Measurements from ENCODE around the gene CELF3. TPM values are rescaled to one million over a fixed set of nuclear protein-coding genes. Genes with fewer than 3 reads are reported as not detected.

Gene CELF3
- polyA plus RNA-seq, 1 experiment = not detected

- Histone ChIP-seq H3K27me3 (ENCODE audit: control insufficient read depth, insufficient read depth, low read length) (peaks cover 42% of the 10 kb centered on the region), H3K4me3 (ENCODE audit: low read depth, low read length) (peak overlapping the region; percentile 33; the same call in 1 of the 2 replicates), H3K36me3 (ENCODE audit: control insufficient read depth, insufficient read depth, low read length) (no peaks in the 10 kb centered on the region)
- TF ChIP-seq, protein P1, sequence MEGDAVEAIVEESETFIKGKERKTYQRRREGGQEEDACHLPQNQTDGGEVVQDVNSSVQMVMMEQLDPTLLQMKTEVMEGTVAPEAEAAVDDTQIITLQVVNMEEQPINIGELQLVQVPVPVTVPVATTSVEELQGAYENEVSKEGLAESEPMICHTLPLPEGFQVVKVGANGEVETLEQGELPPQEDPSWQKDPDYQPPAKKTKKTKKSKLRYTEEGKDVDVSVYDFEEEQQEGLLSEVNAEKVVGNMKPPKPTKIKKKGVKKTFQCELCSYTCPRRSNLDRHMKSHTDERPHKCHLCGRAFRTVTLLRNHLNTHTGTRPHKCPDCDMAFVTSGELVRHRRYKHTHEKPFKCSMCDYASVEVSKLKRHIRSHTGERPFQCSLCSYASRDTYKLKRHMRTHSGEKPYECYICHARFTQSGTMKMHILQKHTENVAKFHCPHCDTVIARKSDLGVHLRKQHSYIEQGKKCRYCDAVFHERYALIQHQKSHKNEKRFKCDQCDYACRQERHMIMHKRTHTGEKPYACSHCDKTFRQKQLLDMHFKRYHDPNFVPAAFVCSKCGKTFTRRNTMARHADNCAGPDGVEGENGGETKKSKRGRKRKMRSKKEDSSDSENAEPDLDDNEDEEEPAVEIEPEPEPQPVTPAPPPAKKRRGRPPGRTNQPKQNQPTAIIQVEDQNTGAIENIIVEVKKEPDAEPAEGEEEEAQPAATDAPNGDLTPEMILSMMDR (IDR thresholded peaks at IDR 0.05; ENCODE audit: insufficient read depth, low read depth, low read length) = no peak
- CTCF ChIA-PET = interaction anchor here (1.2 to 1.4 kb wide), 3 partner anchors 14 to 127 kb away, joined by 3 to 7 read pairs (median 7); no protein-coding TSS in a partner anchor
- POLR2A ChIA-PET = no interaction called here
- no peak for DNase-seq (ENCODE audit: low read depth)
Observed at GRCh38 chr1:151720554-151720953, 4.0 kb upstream of the CELF3 start.

DNA sequence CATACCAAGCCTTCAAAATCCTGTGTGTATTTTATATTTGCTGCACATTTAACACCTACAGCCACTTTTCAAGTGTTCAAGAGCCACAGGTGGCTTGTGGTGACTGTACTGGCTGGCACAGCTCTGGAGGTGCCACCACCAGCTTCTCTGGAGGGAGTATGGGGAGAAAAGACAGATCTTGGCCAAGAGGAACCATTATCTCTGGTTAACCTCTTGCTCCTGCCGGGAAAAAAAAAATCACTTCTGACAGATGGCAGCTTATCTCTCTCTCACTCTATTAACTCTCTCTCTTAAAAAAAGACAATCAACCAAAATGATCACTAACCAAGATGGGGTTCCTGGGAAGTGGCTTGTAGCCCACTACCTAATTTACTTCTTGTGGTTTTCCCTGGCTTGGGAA, 3.5 kb upstream of the CELF3 start:
- DNase-seq (ENCODE audit: low read depth) = no peak
- POLR2A ChIA-PET = no interaction called here
- H3K27me3 ChIP-seq (ENCODE audit: control insufficient read depth, insufficient read depth, low read length) = peaks cover 46% of the 10 kb centered on the region
- CTCF ChIA-PET = interaction anchor here (1.3 to 1.4 kb wide), 2 partner anchors 27 to 126 kb away, joined by 3 to 7 read pairs; no protein-coding TSS in a partner anchor
- TF ChIP-seq, protein P1 (IDR thresholded peaks at IDR 0.05; ENCODE audit: insufficient read depth, low read depth, low read length) = no peak
- no peaks in the 10 kb centered on the region for H3K36me3 ChIP-seq (ENCODE audit: control insufficient read depth, insufficient read depth, low read length)
- H3K4me3 ChIP-seq (ENCODE audit: low read depth, low read length) = no peak overlapping the region

- H3K27me3 ChIP-seq (ENCODE audit: control insufficient read depth, insufficient read depth, low read length) = peaks cover 51% of the 10 kb centered on the region
- no peak overlapping the region for H3K4me3 ChIP-seq (ENCODE audit: low read depth, low read length)
- ChIA-PET POLR2A (no interaction called here), CTCF (no interaction called here)
- TF ChIP-seq, protein P1 (IDR thresholded peaks at IDR 0.05; ENCODE audit: insufficient read depth, low read depth, low read length) = no peak
- no peaks in the 10 kb centered on the region for H3K36me3 ChIP-seq (ENCODE audit: control insufficient read depth, insufficient read depth, low read length)
- DNase-seq (ENCODE audit: low read depth) = no peak
Observed at GRCh38 chr1:151718666-151719065, 2.1 kb upstream of the CELF3 start.

DNA sequence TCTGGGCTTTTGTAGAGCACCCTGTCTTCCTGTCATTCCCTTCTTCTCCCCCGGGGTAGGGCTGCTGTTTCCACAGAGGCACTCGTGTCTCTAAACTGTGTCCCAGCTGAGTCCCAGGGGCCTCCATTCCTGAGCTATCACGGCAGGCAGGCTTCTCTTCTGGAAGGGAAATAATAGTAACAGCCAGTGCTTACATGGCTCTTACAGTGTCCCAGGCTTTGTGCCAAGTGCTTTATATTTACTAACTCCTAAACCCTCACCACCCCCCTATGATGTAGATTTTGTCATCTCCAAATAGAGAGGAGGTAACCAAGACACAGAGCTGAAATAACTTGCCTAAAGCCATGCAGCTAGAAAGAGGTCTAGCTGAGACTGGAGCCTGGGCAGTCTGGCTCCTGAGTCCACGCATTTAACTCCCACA, 1.4 kb upstream of the CELF3 start:
- ChIA-PET POLR2A (no interaction called here), CTCF (interaction anchor here (1.1 to 1.5 kb wide), 2 partner anchors 17 to 20 kb away, joined by 4 to 5 read pairs; no protein-coding TSS in a partner anchor)
- H3K27me3 ChIP-seq (ENCODE audit: control insufficient read depth, insufficient read depth, low read length) = peaks cover 53% of the 10 kb centered on the region
- TF ChIP-seq, protein P1 (IDR thresholded peaks at IDR 0.05; ENCODE audit: insufficient read depth, low read depth, low read length) = no peak
- DNase-seq (ENCODE audit: low read depth) = no peak
- H3K4me3 ChIP-seq (ENCODE audit: low read depth, low read length) = no peak overlapping the region
- H3K36me3 ChIP-seq (ENCODE audit: control insufficient read depth, insufficient read depth, low read length) = no peaks in the 10 kb centered on the region

GRCh38 chr1:151716405-151716762, 219 bp downstream of the CELF3 start:
- DNase-seq (ENCODE audit: low read depth) = no peak
- ChIA-PET CTCF (interaction anchor here (0.7 to 2.0 kb wide), 3 partner anchors 9 to 23 kb away, joined by 3 to 5 read pairs (median 4); no protein-coding TSS in a partner anchor), POLR2A (interaction anchor here (0.6 kb wide), 1 partner anchor 14 kb away, joined by 7 read pairs; no protein-coding TSS in a partner anchor)
- H3K36me3 ChIP-seq (ENCODE audit: control insufficient read depth, insufficient read depth, low read length) = no peaks in the 10 kb centered on the region
- TF ChIP-seq, protein P1 (IDR thresholded peaks at IDR 0.05; ENCODE audit: insufficient read depth, low read depth, low read length) = no peak
- H3K27me3 ChIP-seq (ENCODE audit: control insufficient read depth, insufficient read depth, low read length) = peaks cover 55% of the 10 kb centered on the region
- no peak overlapping the region for H3K4me3 ChIP-seq (ENCODE audit: low read depth, low read length)

Measured in BJ (cell line).